Uterus (tissue), 2 donors: ENCODE measurements around the gene ZNF581.

Source experiments
- POLR2A ChIP-seq, 2 donors: fragments of 450-650 bp; IDR thresholded peaks; one replicate each; pipeline ENCODE4 v1.6.1; 2016; ENCODE audit warnings: antibody characterized with exemption in 2 of 2, mild to moderate bottlenecking in 1 of 2, moderate library complexity in 1 of 2
- TF ChIP-seq, protein P1 (sequence below), 4 experiments: fragments of 200-600 bp in 2 of 4; fragments of 450-650 bp in 2 of 4; sonication (generic) in 2 of 4; IDR thresholded peaks; one replicate each; pipeline ENCODE4 v1.5.1; 2016 to 2019; ENCODE audit warnings: antibody characterized with exemption in 4 of 4, mild to moderate bottlenecking in 2 of 4, moderate library complexity in 1 of 4

DNA sequence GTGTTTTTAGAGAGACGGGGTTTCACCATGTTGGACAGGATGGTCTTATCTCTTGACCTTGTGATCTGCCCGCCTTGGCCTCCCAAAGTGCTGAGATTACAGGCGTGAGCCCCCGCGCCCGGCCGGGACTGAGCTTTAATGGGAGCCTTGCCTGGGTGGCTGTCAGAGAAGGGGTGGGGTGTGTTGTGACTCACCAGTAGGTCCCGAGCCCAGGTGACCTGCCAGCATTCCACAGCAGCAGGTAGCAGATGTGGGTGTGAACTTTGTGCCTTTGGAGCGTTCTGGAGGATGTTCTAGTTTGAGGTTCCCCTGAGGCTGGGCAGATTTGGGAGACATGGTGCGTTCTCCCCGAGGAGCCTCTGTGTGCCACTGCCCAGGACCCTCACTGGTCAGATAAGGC is 24.5 kb downstream of the ZNF581 start:
- TF ChIP-seq, protein P1, sequence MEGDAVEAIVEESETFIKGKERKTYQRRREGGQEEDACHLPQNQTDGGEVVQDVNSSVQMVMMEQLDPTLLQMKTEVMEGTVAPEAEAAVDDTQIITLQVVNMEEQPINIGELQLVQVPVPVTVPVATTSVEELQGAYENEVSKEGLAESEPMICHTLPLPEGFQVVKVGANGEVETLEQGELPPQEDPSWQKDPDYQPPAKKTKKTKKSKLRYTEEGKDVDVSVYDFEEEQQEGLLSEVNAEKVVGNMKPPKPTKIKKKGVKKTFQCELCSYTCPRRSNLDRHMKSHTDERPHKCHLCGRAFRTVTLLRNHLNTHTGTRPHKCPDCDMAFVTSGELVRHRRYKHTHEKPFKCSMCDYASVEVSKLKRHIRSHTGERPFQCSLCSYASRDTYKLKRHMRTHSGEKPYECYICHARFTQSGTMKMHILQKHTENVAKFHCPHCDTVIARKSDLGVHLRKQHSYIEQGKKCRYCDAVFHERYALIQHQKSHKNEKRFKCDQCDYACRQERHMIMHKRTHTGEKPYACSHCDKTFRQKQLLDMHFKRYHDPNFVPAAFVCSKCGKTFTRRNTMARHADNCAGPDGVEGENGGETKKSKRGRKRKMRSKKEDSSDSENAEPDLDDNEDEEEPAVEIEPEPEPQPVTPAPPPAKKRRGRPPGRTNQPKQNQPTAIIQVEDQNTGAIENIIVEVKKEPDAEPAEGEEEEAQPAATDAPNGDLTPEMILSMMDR (IDR thresholded peaks at IDR 0.05), result no peak
- no peak for TF ChIP-seq POLR2A (IDR thresholded peaks at IDR 0.05)
